ENCODE measurements around the gene KSR2.

GRCh38 chr12:117649796-117650195 is 319.0 kb downstream of the KSR2 start:
- TF ChIP-seq BRF2 (CRISPR knock-in tag; IDR thresholded peaks at IDR 0.05) (no peak), RERE (CRISPR knock-in tag; IDR thresholded peaks at IDR 0.05; ENCODE audit: low read depth) (no peak), RFXAP (CRISPR knock-in tag; IDR thresholded peaks at IDR 0.05; ENCODE audit: borderline replicate concordance) (no peak), PBX3 (CRISPR knock-in tag; IDR thresholded peaks at IDR 0.05; ENCODE audit: borderline replicate concordance) (no peak)

Data from HepG2 (cell line).